K562 (cell line): Measurements from ENCODE around the gene PTPN1. TPM values are rescaled to one million over a fixed set of nuclear protein-coding genes. Genes with fewer than 3 reads are reported as not detected.
A peak's percentile ranks its signal among the peaks of the same experiment; 100 is the strongest.

Source experiments
- BCOR ChIP-seq: fragments of 450-650 bp; IDR thresholded peaks from 2 replicates; pipeline ENCODE4 v1.6.1; 2016
- CREB3 ChIP-seq: fragments of 450-650 bp; conservative IDR thresholded peaks from 2 replicates; pipeline ENCODE4 v1.6.1; 2016; ENCODE audit warnings: missing genetic modification characterization, low read depth, mild to moderate bottlenecking, missing compliant biosample characterization, moderate library complexity
- ELF1 ChIP-seq: fragments of 200-800 bp; sonication (Bioruptor generic); IDR thresholded peaks from 2 replicates; pipeline ENCODE4 v1.6.1; 2016; ENCODE audit warnings: missing genetic modification characterization, missing compliant biosample characterization
- KHSRP ChIP-seq: fragments of 450-650 bp; IDR thresholded peaks from 2 replicates; pipeline ENCODE4 v1.6.1; 2017
- KLF13 ChIP-seq: fragments of 450-650 bp; IDR thresholded peaks from 2 replicates; pipeline ENCODE4 v1.6.1; 2016; ENCODE audit warnings: missing genetic modification characterization, low read depth, mild to moderate bottlenecking, missing compliant biosample characterization, moderate library complexity, borderline replicate concordance
- ZNF165 ChIP-seq: fragments of 250-450 bp; sonication (Bioruptor Pico); IDR thresholded peaks from 2 replicates; pipeline ENCODE4 v1.4.0; 2020; ENCODE audit warnings: borderline replicate concordance
- ZNF280B ChIP-seq: fragments of 250-450 bp; sonication (Bioruptor Pico); IDR thresholded peaks from 2 replicates; pipeline ENCODE4 v1.5.1; 2021; ENCODE audit warnings: mild to moderate bottlenecking
- polyA plus RNA-seq, 8 experiments: library from polyadenylated mRNA; depleted of rRNA in 4 of 8; stranded (reverse) in 5 of 8; unstranded in 3 of 8; fragments of >200 nt; fragmentation: Nextera tagmentation in 2 of 8; fragmentation: Illumina TruSeq in 1 of 8; extraction: Ambion mirVana in 2 of 8; extraction: Trizol in 1 of 8; gene quantifications; 2 replicates each; pipeline versions ENCODE4 v1.2.1 to v1.2.3, GENCODE V29; 2011 to 2014; ENCODE audit warnings: inconsistent platforms in 1 of 8, missing spikeins in 1 of 8
- total RNA-seq, 7 experiments: library from RNA; depleted of rRNA in 6 of 7; stranded (reverse); fragments of >200 nt in 6 of 7; fragmentation: Illumina TruSeq in 2 of 7; extraction: Trizol in 2 of 7; gene quantifications; 2 replicates each; pipeline versions ENCODE4 v1.2.1 to v1.2.3, GENCODE V29; 2011 to 2021; ENCODE audit warnings: low replicate concordance in 1 of 7
- TF ChIP-seq, protein P1 (sequence below): fragments of 250-450 bp; sonication (Bioruptor Pico); IDR thresholded peaks from 2 replicates; pipeline ENCODE4 v1.8.0; 2021; ENCODE audit warnings: moderate library complexity, mild to moderate bottlenecking, inconsistent platforms
- TF ChIP-seq, protein P2 (sequence below): fragments of 250-450 bp; sonication (Bioruptor Pico); IDR thresholded peaks from 2 replicates; pipeline ENCODE4 v1.8.0; 2021; ENCODE audit warnings: borderline replicate concordance, mild to moderate bottlenecking, moderate library complexity; ENCODE audit not compliant: poor library complexity, severe bottlenecking
- TF ChIP-seq, protein P3 (sequence below), 2 experiments: fragments of 450-650 bp in 1 of 2; sonication (generic) in 1 of 2; formaldehyde crosslinking in 1 of 2; IDR thresholded peaks in 1 of 2; conservative IDR thresholded peaks in 1 of 2; 2 replicates each; pipeline versions ENCODE4 v1.6.1 to v1.8.1; 2016 to 2023; ENCODE audit warnings: mild to moderate bottlenecking in 2 of 2, moderate library complexity in 2 of 2, inconsistent platforms in 1 of 2, missing genetic modification reagents in 1 of 2

The PTPN1 gene
- total and polyA plus RNA-seq, 9 of the 15 experiments (the other 6 are each of a cell fraction or from before 2014, with no cell fraction given) = 11.0 to 85.3 (median 54.0) TPM

- TF ChIP-seq, protein P1, sequence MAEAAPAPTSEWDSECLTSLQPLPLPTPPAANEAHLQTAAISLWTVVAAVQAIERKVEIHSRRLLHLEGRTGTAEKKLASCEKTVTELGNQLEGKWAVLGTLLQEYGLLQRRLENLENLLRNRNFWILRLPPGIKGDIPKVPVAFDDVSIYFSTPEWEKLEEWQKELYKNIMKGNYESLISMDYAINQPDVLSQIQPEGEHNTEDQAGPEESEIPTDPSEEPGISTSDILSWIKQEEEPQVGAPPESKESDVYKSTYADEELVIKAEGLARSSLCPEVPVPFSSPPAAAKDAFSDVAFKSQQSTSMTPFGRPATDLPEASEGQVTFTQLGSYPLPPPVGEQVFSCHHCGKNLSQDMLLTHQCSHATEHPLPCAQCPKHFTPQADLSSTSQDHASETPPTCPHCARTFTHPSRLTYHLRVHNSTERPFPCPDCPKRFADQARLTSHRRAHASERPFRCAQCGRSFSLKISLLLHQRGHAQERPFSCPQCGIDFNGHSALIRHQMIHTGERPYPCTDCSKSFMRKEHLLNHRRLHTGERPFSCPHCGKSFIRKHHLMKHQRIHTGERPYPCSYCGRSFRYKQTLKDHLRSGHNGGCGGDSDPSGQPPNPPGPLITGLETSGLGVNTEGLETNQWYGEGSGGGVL (CRISPR knock-in tag) = no peak
- TF ChIP-seq KLF13 (tag) (peak; percentile 27; the same call in 1 of the 2 replicates), ZNF280B (CRISPR knock-in tag) (no peak), CREB3 (tag) (no peak; the same call in 1 of the 2 replicates), ELF1 (no peak), ZNF165 (CRISPR knock-in tag) (no peak), BCOR (peak; percentile 84), KHSRP (no peak)
- TF ChIP-seq, protein P2, sequence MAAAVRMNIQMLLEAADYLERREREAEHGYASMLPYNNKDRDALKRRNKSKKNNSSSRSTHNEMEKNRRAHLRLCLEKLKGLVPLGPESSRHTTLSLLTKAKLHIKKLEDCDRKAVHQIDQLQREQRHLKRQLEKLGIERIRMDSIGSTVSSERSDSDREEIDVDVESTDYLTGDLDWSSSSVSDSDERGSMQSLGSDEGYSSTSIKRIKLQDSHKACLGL (CRISPR knock-in tag) = no peak
- TF ChIP-seq, protein P3, sequence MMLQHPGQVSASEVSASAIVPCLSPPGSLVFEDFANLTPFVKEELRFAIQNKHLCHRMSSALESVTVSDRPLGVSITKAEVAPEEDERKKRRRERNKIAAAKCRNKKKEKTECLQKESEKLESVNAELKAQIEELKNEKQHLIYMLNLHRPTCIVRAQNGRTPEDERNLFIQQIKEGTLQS (IDR thresholded peaks at IDR 0.05) = peak; percentile 65
- TF ChIP-seq, protein P3 (CRISPR knock-in tag; conservative IDR thresholded peaks at IDR 0.05) = no peak
- TF ChIP-seq, all 486 proteins: peak for 73
Measured at GRCh38 chr20:50475681-50476292, 34.4 kb upstream of the PTPN1 start (continued).
